ENCODE data around the gene KL. TPM values are rescaled to one million over a fixed set of nuclear protein-coding genes. Genes with fewer than 3 reads are reported as not detected.

KL gene
- total and polyA plus RNA-seq, 2 of the 8 experiments (the other 6 are each of a cell fraction or from before 2014, with no cell fraction given) = 0.02 TPM; not detected in 1

- TF ChIP-seq, protein P1, sequence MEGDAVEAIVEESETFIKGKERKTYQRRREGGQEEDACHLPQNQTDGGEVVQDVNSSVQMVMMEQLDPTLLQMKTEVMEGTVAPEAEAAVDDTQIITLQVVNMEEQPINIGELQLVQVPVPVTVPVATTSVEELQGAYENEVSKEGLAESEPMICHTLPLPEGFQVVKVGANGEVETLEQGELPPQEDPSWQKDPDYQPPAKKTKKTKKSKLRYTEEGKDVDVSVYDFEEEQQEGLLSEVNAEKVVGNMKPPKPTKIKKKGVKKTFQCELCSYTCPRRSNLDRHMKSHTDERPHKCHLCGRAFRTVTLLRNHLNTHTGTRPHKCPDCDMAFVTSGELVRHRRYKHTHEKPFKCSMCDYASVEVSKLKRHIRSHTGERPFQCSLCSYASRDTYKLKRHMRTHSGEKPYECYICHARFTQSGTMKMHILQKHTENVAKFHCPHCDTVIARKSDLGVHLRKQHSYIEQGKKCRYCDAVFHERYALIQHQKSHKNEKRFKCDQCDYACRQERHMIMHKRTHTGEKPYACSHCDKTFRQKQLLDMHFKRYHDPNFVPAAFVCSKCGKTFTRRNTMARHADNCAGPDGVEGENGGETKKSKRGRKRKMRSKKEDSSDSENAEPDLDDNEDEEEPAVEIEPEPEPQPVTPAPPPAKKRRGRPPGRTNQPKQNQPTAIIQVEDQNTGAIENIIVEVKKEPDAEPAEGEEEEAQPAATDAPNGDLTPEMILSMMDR (IDR thresholded peaks at IDR 0.05; ENCODE audit: control extremely low read depth in 1 of 3, insufficient read depth in 1 of 3, low read depth in 1 of 3, low read length in 3 of 3) = no peak
- TF ChIP-seq CHD2 (IDR thresholded peaks at IDR 0.05; ENCODE audit: low read length) = no peak
- TF ChIP-seq EZH2 (IDR thresholded peaks at IDR 0.05; ENCODE audit: low read depth, low read length, severe bottlenecking) = no peak
- TF ChIP-seq JUN (IDR thresholded peaks at IDR 0.05; ENCODE audit: low read depth, low read length) = no peak
These were observed 17.3 kb upstream of the KL start (continued) for GRCh38 chr13:32998966-32999365.
